Measurements from ENCODE around the gene GABRD. TPM values are rescaled to one million over a fixed set of nuclear protein-coding genes. Genes with fewer than 3 reads are reported as not detected.

The GABRD gene
- total and polyA plus RNA-seq, 7 donors = 0.05 to 0.66 (median 0.35) TPM; not detected in 3

GRCh38 chr1:2027961-2028583, 8.9 kb downstream of the GABRD start:
- Histone ChIP-seq H3K27me3 (ENCODE audit: insufficient read depth in 3 of 3, low read length in 2 of 3) (peaks cover 0 to 10% (median 7%) of the 10 kb centered on the region in 3 donors), H3K36me3 (ENCODE audit: insufficient read depth in 1 of 2, low read depth in 1 of 2) (no peaks in the 10 kb centered on the region), H3K4me3 (no peak overlapping the region), H3K27ac (no peak overlapping the region), H3K9me3 (no peaks in the 10 kb centered on the region), H3K4me1 (peaks cover 4% of the 10 kb centered on the region)
- DNase-seq (no peak), ATAC-seq (no peak)
- intact Hi-C loops (cut with DNase I) = no loop called here
- 86 to 90% (median 87%) methylated on average over 41 to 46 of the region's 46 CpGs for WGBS, 3 donors
- TF ChIP-seq CTCF (IDR thresholded peaks at IDR 0.05) = no peak

- 80 to 90% (median 85%) methylated on average over 24 to 26 of the region's 26 CpGs for WGBS, 3 donors
- H3K4me3 ChIP-seq = no peak overlapping the region
- DNase-seq (no peak), ATAC-seq (no peak)
- H3K9me3 ChIP-seq = no peaks in the 10 kb centered on the region
- H3K4me1 ChIP-seq = peaks cover 4% of the 10 kb centered on the region
- H3K27ac ChIP-seq = no peak overlapping the region
- intact Hi-C loops (cut with DNase I) = no loop called here
- H3K27me3 ChIP-seq (ENCODE audit: insufficient read depth in 3 of 3, low read length in 2 of 3) = peaks cover 0 to 11% (median 4%) of the 10 kb centered on the region in 3 donors
- no peaks in the 10 kb centered on the region for H3K36me3 ChIP-seq (ENCODE audit: insufficient read depth in 1 of 2, low read depth in 1 of 2)
- TF ChIP-seq CTCF (IDR thresholded peaks at IDR 0.05) = no peak
These were observed 9.9 kb downstream of the GABRD start for GRCh38 chr1:2028870-2029560.

GRCh38 chr1:2029561-2029960, 10.4 kb downstream of the GABRD start:
- TF ChIP-seq CTCF (IDR thresholded peaks at IDR 0.05) = no peak
- Histone ChIP-seq H3K9me3 (no peaks in the 10 kb centered on the region), H3K27ac (no peak overlapping the region), H3K4me3 (no peak overlapping the region), H3K27me3 (ENCODE audit: insufficient read depth in 3 of 3, low read length in 2 of 3) (peaks cover 0 to 9% (median 4%) of the 10 kb centered on the region in 3 donors), H3K36me3 (ENCODE audit: insufficient read depth in 1 of 2, low read depth in 1 of 2) (no peaks in the 10 kb centered on the region), H3K4me1 (peaks cover 4% of the 10 kb centered on the region)
- intact Hi-C loops (cut with DNase I) = no loop called here
- no peak for ATAC-seq
- DNase-seq = no peak
- WGBS, 3 donors = 90 to 91% (median 91%) methylated on average over 15 of the region's 15 CpGs

GRCh38 chr1:2030076-2030871, 11.1 kb downstream of the GABRD start:
- H3K36me3 ChIP-seq (ENCODE audit: insufficient read depth in 1 of 2, low read depth in 1 of 2) = no peaks in the 10 kb centered on the region
- H3K9me3 ChIP-seq = no peaks in the 10 kb centered on the region
- H3K27me3 ChIP-seq (ENCODE audit: insufficient read depth in 3 of 3, low read length in 2 of 3) = peaks cover 0 to 14% (median 4%) of the 10 kb centered on the region in 3 donors
- H3K4me3 ChIP-seq = no peak overlapping the region
- ATAC-seq (no peak), DNase-seq (no peak)
- H3K4me1 ChIP-seq = peaks cover 4% of the 10 kb centered on the region
- TF ChIP-seq CTCF (IDR thresholded peaks at IDR 0.05) = no peak
- H3K27ac ChIP-seq = no peak overlapping the region
- intact Hi-C loops (cut with DNase I) = no loop called here
- 89 to 92% (median 91%) methylated on average over 41 to 42 of the region's 42 CpGs for WGBS, 3 donors
